Mammary epithelial cell (primary cell): ENCODE results near the gene GPR4.

Experiments used
- CTCF ChIP-seq, 2 donors: IDR thresholded peaks in 1 of 2; conservative IDR thresholded peaks in 1 of 2; 2 replicates each; pipeline ENCODE4 v1.5.1; 2011 to 2012; ENCODE audit warnings: inconsistent platforms in 2 of 2, low read length in 2 of 2, mild to moderate bottlenecking in 2 of 2, control low read depth in 1 of 2, low read depth in 1 of 2; ENCODE audit not compliant: insufficient read depth in 1 of 2; ENCODE audit errors: extremely low read depth in 1 of 2
- EZH2 ChIP-seq: IDR thresholded peaks from 2 replicates; pipeline ENCODE4 v1.6.1; 2012; ENCODE audit warnings: low read length, inconsistent platforms, borderline replicate concordance

GRCh38 chr19:45601524-45602374 is at the start of gene GPR4:
- no peak for TF ChIP-seq CTCF (conservative IDR thresholded peaks at IDR 0.05 in 1 of 2, IDR thresholded peaks at IDR 0.05 in 1 of 2; ENCODE audit: extremely low read depth in 1 of 2, insufficient read depth in 1 of 2, low read depth in 1 of 2, low read length in 2 of 2)
- TF ChIP-seq EZH2, result peak; percentile 63
